Lower lobe of right lung (tissue), 2 donors: ENCODE measurements around the gene PPP4R3A. TPM values are rescaled to one million over a fixed set of nuclear protein-coding genes. Genes with fewer than 3 reads are reported as not detected.
A peak's percentile ranks its signal among the peaks of the same experiment; 100 is the strongest.

Experiments used
- ATAC-seq, 2 donors: fragments of 200-7000 bp; cut with Tn5 transposase; one replicate each; pipeline ENCODE4 v1.9.1; 2020 to 2022; ENCODE audit warnings: mild to moderate bottlenecking in 2 of 2, moderate library complexity in 2 of 2
- DNase-seq: peaks from one replicate; pipeline ENCODE4 v3.0.0-alpha.2; 2020
- H3K27ac ChIP-seq: fragments of 200-600 bp; one replicate; pipeline ENCODE4 v1.8.0; 2022
- H3K27me3 ChIP-seq: fragments of 200-600 bp; one replicate; pipeline ENCODE4 v1.8.0; 2022; ENCODE audit warnings: low read depth
- H3K36me3 ChIP-seq: fragments of 200-600 bp; one replicate; pipeline ENCODE4 v1.8.0; 2022; ENCODE audit warnings: mild to moderate bottlenecking
- H3K4me1 ChIP-seq: fragments of 200-600 bp; one replicate; pipeline ENCODE4 v1.8.0; 2022
- H3K4me3 ChIP-seq: fragments of 200-600 bp; one replicate; pipeline ENCODE4 v1.8.0; 2022; ENCODE audit warnings: mild to moderate bottlenecking
- H3K9me3 ChIP-seq: fragments of 200-600 bp; one replicate; pipeline ENCODE4 v1.8.0; 2022
- CTCF ChIP-seq: fragments of 200-600 bp; IDR thresholded peaks from one replicate; pipeline ENCODE4 v1.8.0; 2022; ENCODE audit warnings: antibody characterized with exemption, mild to moderate bottlenecking
- intact Hi-C: fragments of 100-400 bp; cut with DNase I; formaldehyde crosslinking; loops from one replicate; pipeline ENCODE4 v1.11.0; 2022
- total RNA-seq: library from RNA; stranded (reverse); fragmentation: NEBNext Ultra II Directional; extraction: Animal tissue kit (Norgen Biotek cat#: 25700); gene quantifications from one replicate; pipeline ENCODE4 v1.2.1, GENCODE V29; 2021
- donor health status: DM: no; HTN: yes; CAD: no; lungs with severe emphysema.

The PPP4R3A gene
- total RNA-seq, 1 donor from 2014 or later, result 85.4 TPM

- Histone ChIP-seq H3K4me1 (no peaks in the 10 kb centered on the region), H3K9me3 (no peaks in the 10 kb centered on the region), H3K36me3 (no peaks in the 10 kb centered on the region), H3K4me3 (no peak overlapping the region), H3K27ac (no peak overlapping the region), H3K27me3 (no peaks in the 10 kb centered on the region)
- TF ChIP-seq CTCF, result no peak
- no peak for DNase-seq
- ATAC-seq, result peak in 1 of 2 donors; percentile 53
- intact Hi-C loops, result no loop called here
Observed at GRCh38 chr14:91521061-91521640, 11.0 kb upstream of the PPP4R3A start.

- TF ChIP-seq CTCF, result no peak
- Histone ChIP-seq H3K9me3 (no peaks in the 10 kb centered on the region), H3K4me1 (no peaks in the 10 kb centered on the region), H3K36me3 (no peaks in the 10 kb centered on the region), H3K4me3 (no peak overlapping the region), H3K27me3 (no peaks in the 10 kb centered on the region), H3K27ac (no peak overlapping the region)
- DNase-seq (no peak), ATAC-seq (no peak)
- intact Hi-C loops, result no loop called here
Observed at GRCh38 chr14:91520138-91520537, 10.0 kb upstream of the PPP4R3A start.

GRCh38 chr14:91519239-91520036, 9.3 kb upstream of the PPP4R3A start:
- ATAC-seq (no peak), DNase-seq (no peak)
- Histone ChIP-seq H3K27me3 (no peaks in the 10 kb centered on the region), H3K36me3 (no peaks in the 10 kb centered on the region), H3K27ac (no peak overlapping the region), H3K4me3 (no peak overlapping the region), H3K4me1 (no peaks in the 10 kb centered on the region), H3K9me3 (no peaks in the 10 kb centered on the region)
- no peak for TF ChIP-seq CTCF
- intact Hi-C loops, result no loop called here

GRCh38 chr14:91516663-91517388, 6.7 kb upstream of the PPP4R3A start:
- intact Hi-C loops, result no loop called here

More at GRCh38 chr14:91516663-91517388, 6.7 kb upstream of the PPP4R3A start:
- no peak overlapping the region for H3K4me3 ChIP-seq
- no peaks in the 10 kb centered on the region for H3K9me3 ChIP-seq
- H3K27ac ChIP-seq, result no peak overlapping the region
- TF ChIP-seq CTCF, result no peak
- DNase-seq, result no peak
- H3K36me3 ChIP-seq, result no peaks in the 10 kb centered on the region
- H3K27me3 ChIP-seq, result no peaks in the 10 kb centered on the region
- ATAC-seq, result no peak
- H3K4me1 ChIP-seq, result no peaks in the 10 kb centered on the region
